Stimulated activated CD8-positive, alpha-beta memory T cell treated with anti-CD3 and anti-CD28 coated beads, Interleukin-12 subunit alpha, Interleukin-12 subunit beta, amount 100 ng/mL, for 4 hours (primary cell): ENCODE data around the gene EEF1B2.
"Not testable (repeated sequence)": the region's sequence is repeated elsewhere in the genome, so short reads cannot be mapped to it uniquely, and the experiment has no call there.

ENCODE experiments used
- DNase-seq: peaks from one replicate; pipeline ENCODE4 v3.0.0-alpha.2; 2020; ENCODE audit warnings: low read depth

EEF1B2 gene

DNA sequence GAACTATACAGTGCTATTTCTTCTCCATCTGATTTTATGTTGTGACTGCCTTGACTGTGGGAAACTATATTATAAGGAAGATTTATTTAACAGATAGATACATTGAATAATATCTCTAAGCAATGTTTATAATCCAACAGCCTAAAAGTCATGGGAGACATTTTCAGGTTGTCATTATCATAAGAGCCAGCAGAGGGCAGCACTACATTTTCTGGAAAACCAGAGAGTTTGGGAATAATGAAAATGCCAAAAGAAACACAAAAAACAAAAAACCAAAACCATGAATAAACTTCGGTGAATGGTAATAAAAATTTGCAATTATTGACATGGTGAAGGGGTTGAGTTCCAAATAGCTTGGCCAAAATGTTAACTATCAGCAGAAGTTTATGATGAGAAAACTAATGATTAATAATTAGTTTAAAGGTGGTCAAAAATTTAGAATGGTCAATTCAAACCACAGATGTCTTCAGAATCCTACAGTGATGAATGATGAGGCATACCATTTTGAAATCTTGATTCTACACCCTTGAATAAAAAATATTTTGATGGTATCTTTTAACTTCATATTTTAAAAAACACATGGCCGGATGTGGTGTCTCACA, 4.7 kb downstream of the EEF1B2 start:
- DNase-seq, result no peak

DNA sequence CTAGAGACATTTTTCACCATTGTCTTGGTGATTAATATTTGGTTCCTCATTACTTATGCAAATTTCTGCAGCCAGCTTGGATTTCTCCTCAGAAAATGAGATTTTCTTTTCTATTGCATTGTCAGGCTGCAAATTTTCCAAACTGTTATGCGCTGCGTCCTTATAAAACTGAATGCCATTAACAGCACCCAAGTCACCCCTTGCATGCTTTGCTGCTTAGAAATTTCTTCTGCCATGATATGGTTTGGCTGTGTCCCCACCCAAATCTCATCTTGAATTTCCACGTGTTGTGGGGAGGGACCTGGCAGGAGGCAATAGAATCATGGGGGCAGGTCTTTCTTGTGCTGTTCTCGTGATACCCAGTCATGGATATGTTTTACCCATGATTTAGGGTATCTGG, 8.5 kb downstream of the EEF1B2 start:
- DNase-seq, result not testable (repeated sequence)

- not testable (repeated sequence) for DNase-seq
These were observed 12.1 kb downstream of the EEF1B2 start for GRCh38 chr2:206171624-206172397.

DNA sequence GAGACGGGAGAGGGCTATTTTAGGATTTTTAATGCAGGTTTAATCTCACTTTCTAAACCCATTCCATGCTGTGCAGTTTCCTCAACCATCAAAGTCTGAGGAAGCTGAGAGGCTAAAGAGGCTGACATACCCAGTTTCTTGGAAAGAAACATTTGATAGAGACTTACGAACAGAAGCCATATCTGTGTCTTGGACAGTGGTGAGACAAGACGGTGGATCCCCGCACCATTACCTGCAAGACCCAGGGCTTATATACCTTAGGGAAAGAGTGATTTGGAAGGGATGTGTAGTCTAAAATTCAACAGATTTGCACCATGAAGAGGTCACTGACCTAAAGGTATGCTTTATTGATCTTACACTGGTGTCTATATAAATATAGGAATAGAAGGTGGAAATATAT, 13.5 kb downstream of the EEF1B2 start:
- DNase-seq, result no peak

- no peak for DNase-seq
These were observed 16.4 kb downstream of the EEF1B2 start for GRCh38 chr2:206176121-206176520.

- no peak for DNase-seq
These were observed 17.2 kb downstream of the EEF1B2 start for GRCh38 chr2:206176901-206177300.

- DNase-seq, result not testable (repeated sequence)
These were observed 21.8 kb downstream of the EEF1B2 start for GRCh38 chr2:206181526-206181925.

- no peak for DNase-seq
These were observed 30.0 kb downstream of the EEF1B2 start for GRCh38 chr2:206189691-206190090.

DNA sequence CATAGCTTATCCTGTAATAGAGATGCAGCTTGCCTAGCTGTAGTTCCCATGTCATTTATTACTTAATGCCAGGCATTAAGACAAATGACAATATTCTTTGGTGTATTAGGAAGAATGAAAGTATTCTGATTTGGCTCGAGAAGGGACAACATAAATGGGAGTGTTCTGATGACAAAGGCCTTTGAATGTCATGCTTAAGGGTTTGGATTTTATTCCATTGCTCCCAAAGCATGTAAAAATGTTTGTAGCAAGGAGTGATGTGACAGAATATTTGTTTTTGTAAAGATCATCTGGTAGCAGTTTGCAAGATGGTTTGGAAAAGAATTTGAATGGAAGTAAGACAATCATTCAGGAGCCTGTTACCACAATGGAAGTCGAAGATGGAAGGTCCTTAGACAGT, 30.4 kb downstream of the EEF1B2 start:
- DNase-seq, result no peak

DNA sequence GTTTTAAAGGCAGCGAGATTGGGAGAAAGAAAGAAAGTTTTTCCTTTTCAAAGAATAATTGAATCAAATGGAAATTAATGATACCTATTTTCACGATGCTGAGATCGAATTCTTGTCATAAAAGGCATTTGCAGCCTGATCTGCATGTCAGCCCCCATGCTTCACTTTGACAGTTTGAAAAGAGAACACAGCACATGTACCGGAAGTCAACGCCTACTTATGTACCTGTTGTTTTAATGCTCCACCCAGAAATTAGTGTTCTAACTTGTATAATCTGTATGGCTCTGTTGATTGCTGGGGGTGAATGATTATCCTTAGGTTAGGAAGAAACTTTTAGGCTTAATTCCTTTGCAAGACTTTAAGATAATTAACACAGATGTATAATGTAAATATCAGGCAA, 31.0 kb downstream of the EEF1B2 start:
- no peak for DNase-seq

GRCh38 chr2:206192157-206192556, 32.5 kb downstream of the EEF1B2 start:
- DNase-seq, result no peak

DNA sequence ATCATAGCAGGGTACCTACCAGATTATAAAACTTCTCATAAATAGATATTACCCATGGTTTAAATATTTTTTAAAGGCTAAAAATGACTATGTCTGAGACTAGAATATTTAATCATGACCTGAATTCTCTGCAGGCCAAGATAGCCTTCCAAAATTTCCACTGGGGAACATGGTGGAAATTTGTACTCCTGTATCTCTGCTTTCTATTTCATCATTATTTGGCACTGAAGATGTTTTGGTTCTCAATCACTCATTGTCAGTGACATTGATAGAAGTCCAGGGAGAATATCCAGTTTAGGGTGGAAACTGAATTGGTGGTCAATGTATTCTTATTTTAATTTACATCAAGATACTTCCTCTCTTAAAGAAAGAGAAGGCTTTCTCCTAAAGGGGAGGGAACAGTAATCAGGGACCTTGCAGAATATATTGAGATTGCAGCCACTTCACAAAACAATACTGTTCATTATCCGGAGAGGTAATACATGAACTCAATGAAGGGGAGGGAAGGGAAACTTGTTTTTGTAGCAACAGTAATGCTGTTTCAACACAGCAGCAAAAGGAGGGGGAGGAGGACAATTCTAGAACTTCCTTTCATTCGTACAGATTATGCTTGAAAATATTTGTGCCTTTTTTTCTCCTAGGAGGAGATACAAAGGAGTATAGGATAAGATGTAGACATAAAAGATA, 34.1 kb downstream of the EEF1B2 start:
- DNase-seq, result no peak

DNA sequence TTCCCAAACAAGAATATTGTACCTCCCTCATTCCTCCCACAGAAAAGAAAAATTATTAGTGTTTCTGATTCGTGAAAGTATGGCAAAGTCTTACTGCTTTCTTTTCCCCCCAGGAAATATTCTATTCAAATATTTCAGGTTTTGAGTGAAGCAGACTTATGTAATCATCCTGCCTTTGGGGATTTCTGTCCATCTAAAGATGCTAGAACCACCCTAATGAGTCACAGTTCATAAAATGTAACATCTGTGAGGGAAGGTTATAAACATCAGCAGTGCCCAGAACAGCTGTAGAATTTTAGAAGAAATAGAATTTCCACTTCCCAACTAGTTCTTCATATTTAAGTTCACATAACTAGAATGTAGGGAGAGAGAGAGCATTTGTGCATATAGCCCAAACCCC, 39.0 kb downstream of the EEF1B2 start:
- no peak for DNase-seq

GRCh38 chr2:206201075-206201848, 41.6 kb downstream of the EEF1B2 start:
- no peak for DNase-seq

- no peak for DNase-seq
These were observed 42.8 kb downstream of the EEF1B2 start for GRCh38 chr2:206202446-206202845.

- DNase-seq, result no peak
These were observed 43.6 kb downstream of the EEF1B2 start for GRCh38 chr2:206203331-206203730.

DNA sequence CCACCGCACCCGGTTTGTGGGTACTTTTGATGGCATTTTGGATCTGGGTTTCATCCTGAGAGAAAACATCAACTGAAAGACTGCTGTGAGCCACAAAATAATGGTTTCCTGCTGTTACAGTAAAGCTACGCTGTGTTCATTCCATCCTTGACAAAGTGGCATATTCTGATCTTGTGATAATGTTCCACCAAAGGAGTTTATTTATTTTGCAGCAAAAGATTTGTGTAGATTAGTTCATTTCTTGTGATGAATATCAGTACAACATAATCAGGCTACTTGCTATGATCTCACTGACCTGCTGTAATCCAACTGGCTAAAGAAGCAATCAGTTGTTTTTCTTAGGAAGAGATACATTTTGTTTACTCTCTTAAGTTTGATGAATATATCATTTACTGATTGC, 45.0 kb downstream of the EEF1B2 start:
- no peak for DNase-seq

- not testable (repeated sequence) for DNase-seq
These were observed 47.6 kb downstream of the EEF1B2 start for GRCh38 chr2:206207316-206207715.

GRCh38 chr2:206208900-206209299, 49.2 kb downstream of the EEF1B2 start:
- DNase-seq, result no peak

DNA sequence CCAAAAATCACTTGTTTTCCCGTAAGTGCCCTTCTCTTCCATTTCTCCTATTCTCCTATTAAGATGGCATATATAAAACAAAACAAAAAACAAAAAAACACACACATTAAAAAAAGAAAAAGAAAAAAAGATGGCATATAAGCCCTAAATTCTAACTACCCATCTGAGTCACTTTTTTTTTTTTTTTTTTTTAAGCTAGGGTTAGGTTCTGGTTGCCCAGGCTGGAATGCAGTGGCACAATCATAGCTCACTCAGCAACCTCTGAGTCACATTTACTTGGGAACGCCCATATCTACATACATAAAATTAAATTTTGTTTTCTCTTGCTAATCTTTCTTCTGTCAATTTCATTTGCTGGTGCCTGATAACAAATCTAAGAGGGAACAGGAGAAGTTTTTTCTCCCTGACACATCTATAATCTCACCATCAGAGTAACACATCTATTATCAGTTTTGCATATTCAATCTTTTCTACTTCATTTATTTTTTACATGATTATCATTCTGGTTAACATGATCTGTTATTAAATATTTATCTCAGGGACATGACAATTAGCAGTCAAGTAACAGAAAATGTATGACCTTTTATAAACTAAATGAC, 52.1 kb downstream of the EEF1B2 start:
- DNase-seq, result no peak
